H1 (cell line): Measurements from ENCODE around the gene RERE. TPM values are rescaled to one million over a fixed set of nuclear protein-coding genes. Genes with fewer than 3 reads are reported as not detected.

Experiments used
- CTCF ChIA-PET: fragments of 300-600 bp; sonication (Branson Sonifier 250); formaldehyde crosslinking; loops from one replicate; lab custom pipeline; 2021; ENCODE audit not compliant: partially characterized antibody; lab: Charles Lee
- POLR2A ChIA-PET: fragments of 300-600 bp; sonication (Branson Sonifier 250); formaldehyde crosslinking; loops from one replicate; lab custom pipeline; 2021; ENCODE audit warnings: inconsistent platforms; ENCODE audit not compliant: partially characterized antibody; lab: Charles Lee
- DNase-seq, 2 experiments: peaks; one replicate each; pipeline versions ENCODE4 v3.0.0 to v3.0.0-alpha.2; 2010 to 2022; ENCODE audit warnings: low spot score in 2 of 2, low read depth in 1 of 2, mixed read lengths in 1 of 2
- FAIRE-seq: peaks from 2 replicates; lab custom pipeline; 2011; peaks lifted over from hg19 to GRCh38; lab: Jason Lieb, UNC
- H2AFZ ChIP-seq: 2 replicates; pipeline ENCODE4 v1.8.1; 2012; ENCODE audit warnings: low read length, inconsistent platforms
- H2AK5ac ChIP-seq: 2 replicates; pipeline ENCODE4 v1.6.1; 2013; ENCODE audit warnings: low read depth, low read length
- H2BK120ac ChIP-seq: replicated peaks from 2 replicates; pipeline ENCODE3; 2013; ENCODE audit warnings: low read depth, low read length, inconsistent platforms
- H2BK12ac ChIP-seq: 2 replicates; pipeline ENCODE4 v1.6.1; 2013; ENCODE audit warnings: low read depth, low read length
- H2BK15ac ChIP-seq: 2 replicates; pipeline ENCODE4 v1.6.1; 2013; ENCODE audit warnings: low read length
- H2BK20ac ChIP-seq: 2 replicates; pipeline ENCODE4 v1.6.1; 2013; ENCODE audit warnings: low read length
- H2BK5ac ChIP-seq: 2 replicates; pipeline ENCODE4 v1.6.1; 2013; ENCODE audit warnings: low read depth, low read length
- H3K14ac ChIP-seq: 2 replicates; pipeline ENCODE4 v1.6.1; 2013; ENCODE audit warnings: inconsistent platforms; ENCODE audit not compliant: insufficient read length
- H3K18ac ChIP-seq: 2 replicates; pipeline ENCODE4 v1.6.1; 2013; ENCODE audit warnings: low read length; ENCODE audit errors: extremely low read depth
- H3K23ac ChIP-seq: 2 replicates; pipeline ENCODE4 v1.6.1; 2013; ENCODE audit warnings: inconsistent platforms; ENCODE audit not compliant: insufficient read length
- H3K23me2 ChIP-seq: 2 replicates; pipeline ENCODE4 v1.6.1; 2013; ENCODE audit warnings: low read depth, low read length
- H3K27ac ChIP-seq: 2 replicates; pipeline ENCODE4 v1.6.1; 2011; ENCODE audit warnings: low read depth, low read length, inconsistent platforms
- H3K27me3 ChIP-seq, 4 experiments: replicated peaks in 1 of 4; 1 replicate in 1 of 4; 2 replicates in 3 of 4; pipeline versions ENCODE4 v1.6.1 to v1.8.1; 2011 to 2013; ENCODE audit warnings: low read length in 3 of 4, mild to moderate bottlenecking in 3 of 4, inconsistent platforms in 2 of 4, mixed read lengths in 2 of 4, moderate library complexity in 1 of 4; ENCODE audit not compliant: control insufficient read depth in 3 of 4, insufficient read depth in 3 of 4; ENCODE audit errors: extremely low read depth in 1 of 4
- H3K36me3 ChIP-seq, 4 experiments: 2 replicates each; pipeline versions ENCODE4 v1.6.1 to v1.8.1; 2011 to 2013; ENCODE audit warnings: mild to moderate bottlenecking in 4 of 4, low read length in 3 of 4, moderate library complexity in 2 of 4, control low read depth in 1 of 4, inconsistent platforms in 1 of 4; ENCODE audit not compliant: insufficient read depth in 4 of 4, control insufficient read depth in 2 of 4
- H3K4ac ChIP-seq: replicated peaks from 2 replicates; pipeline ENCODE3; 2013; ENCODE audit warnings: low read length, low read depth, mixed read lengths, inconsistent platforms; ENCODE audit not compliant: insufficient read length
- H3K4me1 ChIP-seq, 4 experiments: replicated peaks in 1 of 4; 1 replicate in 1 of 4; 2 replicates in 3 of 4; pipeline versions ENCODE4 v1.6.1 to v1.8.1; 2011 to 2013; ENCODE audit warnings: low read length in 3 of 4, inconsistent platforms in 2 of 4, mixed read lengths in 1 of 4; ENCODE audit not compliant: insufficient read depth in 4 of 4, control insufficient read depth in 3 of 4
- H3K4me2 ChIP-seq, 2 experiments: 2 replicates each; pipeline versions ENCODE4 v1.6.1 to v1.8.1; 2011 to 2013; ENCODE audit warnings: low read depth in 2 of 2, low read length in 2 of 2, control low read depth in 1 of 2, inconsistent platforms in 1 of 2, mild to moderate bottlenecking in 1 of 2; ENCODE audit not compliant: insufficient read depth in 1 of 2
- H3K4me3 ChIP-seq, 4 experiments: fragments of 200-600, 300-600 bp in 1 of 4; sonication (generic), shearing (Covaris generic), sonication (Bioruptor Twin) in 1 of 4; 2 replicates each; pipeline versions ENCODE4 v1.5.1 to v1.8.1; 2011 to 2016; ENCODE audit warnings: low read length in 4 of 4, low read depth in 3 of 4, control low read depth in 2 of 4, inconsistent platforms in 2 of 4, mild to moderate bottlenecking in 2 of 4, mixed read lengths in 1 of 4, moderate library complexity in 1 of 4; ENCODE audit not compliant: insufficient read depth in 2 of 4; ENCODE audit errors: extremely low read depth in 1 of 4
- H3K56ac ChIP-seq: replicated peaks from 2 replicates; pipeline ENCODE3; 2013; ENCODE audit warnings: low read depth, mild to moderate bottlenecking, mixed read lengths, low read length, inconsistent platforms; ENCODE audit not compliant: insufficient read length
- H3K79me1 ChIP-seq: 2 replicates; pipeline ENCODE4 v1.6.1; 2013; ENCODE audit warnings: low read depth, low read length, control low read depth
- H3K79me2 ChIP-seq, 2 experiments: 2 replicates each; pipeline versions ENCODE4 v1.6.1 to v1.8.1; 2012 to 2013; ENCODE audit warnings: low read length in 2 of 2, mild to moderate bottlenecking in 2 of 2, inconsistent platforms in 1 of 2; ENCODE audit not compliant: insufficient read depth in 2 of 2, control insufficient read depth in 1 of 2
- H3K9ac ChIP-seq, 4 experiments: replicated peaks in 1 of 4; 1 replicate in 1 of 4; 2 replicates in 3 of 4; pipeline versions ENCODE4 v1.6.1 to v1.8.1; 2011 to 2013; ENCODE audit warnings: low read depth in 3 of 4, low read length in 3 of 4, control low read depth in 2 of 4, mild to moderate bottlenecking in 2 of 4, moderate library complexity in 2 of 4, inconsistent platforms in 1 of 4; ENCODE audit errors: extremely low read depth in 1 of 4
- H3K9me3 ChIP-seq, 2 experiments: 2 replicates each; pipeline versions ENCODE4 v1.6.1 to v1.8.1; 2012 to 2013; ENCODE audit warnings: mild to moderate bottlenecking in 2 of 2, moderate library complexity in 2 of 2, control low read depth in 1 of 2, inconsistent platforms in 1 of 2, low read depth in 1 of 2, low read length in 1 of 2, mixed read lengths in 1 of 2; ENCODE audit not compliant: insufficient read depth in 2 of 2
- H4K20me1 ChIP-seq, 2 experiments: replicated peaks in 1 of 2; 2 replicates each; pipeline versions ENCODE3 to v1.8.1; 2011 to 2013; ENCODE audit warnings: inconsistent platforms in 2 of 2, low read length in 2 of 2, mild to moderate bottlenecking in 1 of 2; ENCODE audit not compliant: insufficient read depth in 2 of 2, control insufficient read depth in 1 of 2
- H4K5ac ChIP-seq: 2 replicates; pipeline ENCODE4 v1.6.1; 2013; ENCODE audit warnings: low read length, low read depth, mixed read lengths, inconsistent platforms; ENCODE audit not compliant: insufficient read length
- H4K8ac ChIP-seq: 2 replicates; pipeline ENCODE4 v1.8.0; 2013; ENCODE audit warnings: mild to moderate bottlenecking, moderate library complexity, low read length, inconsistent platforms; ENCODE audit not compliant: insufficient read depth; ENCODE audit errors: extremely low read depth
- H4K91ac ChIP-seq: replicated peaks from 2 replicates; pipeline ENCODE3; 2013; ENCODE audit warnings: low read length, mixed read lengths, inconsistent platforms; ENCODE audit not compliant: insufficient read length
- CBX5 ChIP-seq: fragments of 300-800, 300-1000 bp; sonication (generic); IDR thresholded peaks from 2 replicates; pipeline ENCODE4 v1.7.1; 2016; ENCODE audit warnings: antibody characterized with exemption, low read length, low read depth
- CTBP2 ChIP-seq: IDR thresholded peaks from 2 replicates; pipeline ENCODE4 v1.7.0; 2011; ENCODE audit warnings: borderline replicate concordance, mild to moderate bottlenecking, moderate library complexity, mixed read lengths, low read length; ENCODE audit not compliant: insufficient read depth, insufficient read length
- E2F6 ChIP-seq: IDR thresholded peaks from 2 replicates; pipeline ENCODE4 v1.6.1; 2012; ENCODE audit warnings: inconsistent platforms
- EGR1 ChIP-seq: IDR thresholded peaks from 2 replicates; pipeline ENCODE4 v1.6.1; 2011; ENCODE audit warnings: low read depth, low read length, borderline replicate concordance
- EZH2 ChIP-seq: fragments of 200-600 bp; sonication (generic); IDR thresholded peaks from 2 replicates; pipeline ENCODE4 v1.7.1; 2012; ENCODE audit warnings: low read depth, mild to moderate bottlenecking, moderate library complexity, low read length, inconsistent platforms; ENCODE audit not compliant: severe bottlenecking
- KDM1A ChIP-seq: fragments of 200-600, 300-600 bp; sonication (generic); IDR thresholded peaks from 2 replicates; pipeline ENCODE4 v1.7.1; 2016; ENCODE audit warnings: mild to moderate bottlenecking, low read length, borderline replicate concordance
- KDM5A ChIP-seq: fragments of 200-600 bp; IDR thresholded peaks from 2 replicates; pipeline ENCODE4 v1.7.1; 2012; ENCODE audit warnings: mild to moderate bottlenecking, low read length, inconsistent platforms, mixed read lengths
- MAFK ChIP-seq: IDR thresholded peaks from 2 replicates; pipeline ENCODE4 v1.6.1; 2012; ENCODE audit warnings: low read depth, mild to moderate bottlenecking, improper control_type of control experiment, low read length
- PHF8 ChIP-seq: fragments of 200-600 bp; sonication (generic); conservative IDR thresholded peaks from 2 replicates; pipeline ENCODE4 v1.7.1; 2012; ENCODE audit warnings: low read depth, mild to moderate bottlenecking, inconsistent platforms, low read length, moderate library complexity
- SAP30 ChIP-seq: fragments of 300-600 bp; sonication (generic); IDR thresholded peaks from 2 replicates; pipeline ENCODE4 v1.7.1; 2012; ENCODE audit warnings: low read length, moderate library complexity, mild to moderate bottlenecking, inconsistent platforms; ENCODE audit not compliant: insufficient read depth, insufficient replicate concordance
- SIN3A ChIP-seq, 2 experiments: IDR thresholded peaks in 1 of 2; conservative IDR thresholded peaks in 1 of 2; 2 replicates each; pipeline ENCODE4 v1.6.1; 2011 to 2012; ENCODE audit warnings: low read length in 2 of 2, improper control_type of control experiment in 1 of 2, low read depth in 1 of 2, mild to moderate bottlenecking in 1 of 2
- SP1 ChIP-seq: IDR thresholded peaks from 2 replicates; pipeline ENCODE4 v1.6.1; 2011; ENCODE audit warnings: low read depth, low read length
- WGBS, 2 experiments: shearing (Covaris generic) in 1 of 2; methylation state at CpG; one replicate each; pipeline versions ENCODE4 v1.1.6 to v1.1.7; 2013 to 2015; ENCODE audit warnings: low lambda C conversion rate in 2 of 2, mixed read lengths in 2 of 2, inconsistent platforms in 1 of 2, low coverage in 1 of 2, missing lambda C conversion rate in 1 of 2; ENCODE audit not compliant: insufficient replicate concordance in 2 of 2, insufficient coverage in 1 of 2, insufficient read length in 1 of 2; ENCODE audit errors: extremely low coverage in 1 of 2, missing lambda C conversion rate in 1 of 2; 5-methylcytosine and 5-hydroxymethylcytosine counted together
- polyA plus RNA-seq, 7 experiments: library from polyadenylated mRNA; depleted of rRNA in 3 of 7; stranded (reverse) in 5 of 7; unstranded in 2 of 7; fragments of >200 nt in 5 of 7; fragments of 200-250 nt in 2 of 7; gene quantifications; 1 replicate in 5 of 7; 2 replicates in 1 of 7; 4 replicates in 1 of 7; pipeline versions ENCODE4 v1.2.1 to v1.2.3, GENCODE V29; 2011 to 2013; ENCODE audit warnings: missing spikeins in 2 of 7, mixed read lengths in 2 of 7
- total RNA-seq: library from RNA; stranded (reverse); fragmentation: NEBNext Ultra II Directional; extraction: Animal tissue kit (Norgen Biotek cat#: 25700); gene quantifications from 2 replicates; pipeline ENCODE4 v1.2.1, GENCODE V29; 2021
- TF ChIP-seq, protein P1 (sequence below): IDR thresholded peaks from 2 replicates; pipeline ENCODE4 v1.6.1; 2012; ENCODE audit warnings: inconsistent platforms

RERE gene
- total and polyA plus RNA-seq, 2 of the 8 experiments (the other 6 are each of a cell fraction or from before 2014, with no cell fraction given) = 15.3 to 142 TPM

GRCh38 chr1:8591569-8591968, 225.9 kb downstream of the RERE start:
- H3K4me1 ChIP-seq = peaks cover 0 to 12% (median 4%) of the 10 kb centered on the region in 4 experiments; a peak in 5 of 7 replicates
- 84% methylated on average over 5 of the region's 5 CpGs; no CpG with 5 or more reads in 1 of the 2 experiments for WGBS, 2 experiments
- no peak for TF ChIP-seq SP1
- no peak for TF ChIP-seq KDM5A
- no peak for TF ChIP-seq E2F6
- no peak for TF ChIP-seq CTBP2
- TF ChIP-seq SIN3A (conservative IDR thresholded peaks at IDR 0.05 in 1 of 2, IDR thresholded peaks at IDR 0.05 in 1 of 2; ENCODE audit: low read depth in 1 of 2, low read length in 2 of 2) = no peak
- TF ChIP-seq, protein P1, sequence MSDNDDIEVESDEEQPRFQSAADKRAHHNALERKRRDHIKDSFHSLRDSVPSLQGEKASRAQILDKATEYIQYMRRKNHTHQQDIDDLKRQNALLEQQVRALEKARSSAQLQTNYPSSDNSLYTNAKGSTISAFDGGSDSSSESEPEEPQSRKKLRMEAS = no peak
- no peak for TF ChIP-seq KDM1A
- no peak for TF ChIP-seq CBX5
- TF ChIP-seq EZH2 = no peak
- TF ChIP-seq EGR1 = no peak
- TF ChIP-seq MAFK = no peak
- no peak for TF ChIP-seq PHF8
- no peak for TF ChIP-seq SAP30

More at GRCh38 chr1:8591569-8591968, 225.9 kb downstream of the RERE start:
- Histone ChIP-seq H2BK5ac (no peak overlapping the region), H2BK15ac (no peak overlapping the region), H4K20me1 (peaks cover 6 to 7% of the 10 kb centered on the region in 2 experiments), H3K4me2 (no peak overlapping the region), H3K14ac (no peak overlapping the region), H2BK12ac (no peak overlapping the region), H3K18ac (no peak overlapping the region), H4K91ac (no peak overlapping the region), H3K4ac (no peak overlapping the region), H2BK120ac (no peak overlapping the region), H3K27me3 (no peaks in the 10 kb centered on the region), H3K79me1 (peaks cover 9% of the 10 kb centered on the region; the same call in 1 of the 2 replicates), H3K9ac (no peak overlapping the region), H2AK5ac (no peak overlapping the region), H3K56ac (no peak overlapping the region), H3K27ac (no peak overlapping the region), H3K23me2 (no peaks in the 10 kb centered on the region), H3K9me3 (no peaks in the 10 kb centered on the region), H2AFZ (no peak overlapping the region), H3K36me3 (no peaks in the 10 kb centered on the region), H3K79me2 (peaks cover 7 to 98% of the 10 kb centered on the region in 2 experiments), H4K8ac (no peak overlapping the region), H4K5ac (no peak overlapping the region), H2BK20ac (no peak overlapping the region), H3K4me3 (no peak overlapping the region), H3K23ac (no peak overlapping the region)
- DNase-seq (no peak), FAIRE-seq (no peak)
- ChIA-PET CTCF (no interaction called here), POLR2A (no interaction called here)
